T-helper 9 cell (primary cell): ENCODE results near the gene BIRC7.
A peak's percentile ranks its signal among the peaks of the same experiment; 100 is the strongest.
"Not testable (repeated sequence)": the region's sequence is repeated elsewhere in the genome, so short reads cannot be mapped to it uniquely, and the experiment has no call there.

Experiments
- DNase-seq: peaks from one replicate; pipeline ENCODE4 v3.0.0-alpha.2; 2020

The BIRC7 gene

GRCh38 chr20:63208346-63208909 lies 27.3 kb upstream of the BIRC7 start:
- DNase-seq, result no peak

- DNase-seq, result no peak
Observed at GRCh38 chr20:63210011-63210605, 25.6 kb upstream of the BIRC7 start.

- no peak for DNase-seq
Observed at GRCh38 chr20:63212393-63212730, 23.3 kb upstream of the BIRC7 start.

- DNase-seq, result no peak
Observed at GRCh38 chr20:63212792-63213191, 22.9 kb upstream of the BIRC7 start.

- DNase-seq, result no peak
Observed at GRCh38 chr20:63214514-63214913, 21.2 kb upstream of the BIRC7 start.

GRCh38 chr20:63215101-63216040 lies 20.3 kb upstream of the BIRC7 start:
- no peak for DNase-seq

GRCh38 chr20:63216041-63216848 lies 19.5 kb upstream of the BIRC7 start, which contains the start of gene YTHDF1:
Gene YTHDF1, minus strand, starts transcription at chr20:63216131. Its CDS starts 239 bp downstream, at chr20:63215892.
- DNase-seq, result peak; percentile 87

- DNase-seq, result no peak
Observed at GRCh38 chr20:63216849-63217471, 18.7 kb upstream of the BIRC7 start.

- no peak for DNase-seq
Observed at GRCh38 chr20:63217706-63218105, 18.0 kb upstream of the BIRC7 start.

GRCh38 chr20:63218701-63219446 lies 16.8 kb upstream of the BIRC7 start:
- DNase-seq, result no peak

GRCh38 chr20:63219447-63219821 lies 16.3 kb upstream of the BIRC7 start:
- DNase-seq, result no peak

GRCh38 chr20:63219866-63220521 lies 15.7 kb upstream of the BIRC7 start:
- DNase-seq, result no peak

GRCh38 chr20:63220696-63221399 lies 14.9 kb upstream of the BIRC7 start:
- DNase-seq, result no peak

GRCh38 chr20:63221400-63222053 lies 14.2 kb upstream of the BIRC7 start:
- not testable (repeated sequence) for DNase-seq

- no peak for DNase-seq
Observed at GRCh38 chr20:63222541-63222940, 13.2 kb upstream of the BIRC7 start.

- peak; percentile 31 for DNase-seq
Observed at GRCh38 chr20:63223121-63223825, 12.4 kb upstream of the BIRC7 start.

GRCh38 chr20:63223826-63224207 lies 11.9 kb upstream of the BIRC7 start:
- no peak for DNase-seq

- no peak for DNase-seq
Observed at GRCh38 chr20:63224412-63225081, 11.2 kb upstream of the BIRC7 start.

- DNase-seq, result no peak
Observed at GRCh38 chr20:63225082-63225454, 10.6 kb upstream of the BIRC7 start.
